ENCODE results near the gene ANK2.

DNA sequence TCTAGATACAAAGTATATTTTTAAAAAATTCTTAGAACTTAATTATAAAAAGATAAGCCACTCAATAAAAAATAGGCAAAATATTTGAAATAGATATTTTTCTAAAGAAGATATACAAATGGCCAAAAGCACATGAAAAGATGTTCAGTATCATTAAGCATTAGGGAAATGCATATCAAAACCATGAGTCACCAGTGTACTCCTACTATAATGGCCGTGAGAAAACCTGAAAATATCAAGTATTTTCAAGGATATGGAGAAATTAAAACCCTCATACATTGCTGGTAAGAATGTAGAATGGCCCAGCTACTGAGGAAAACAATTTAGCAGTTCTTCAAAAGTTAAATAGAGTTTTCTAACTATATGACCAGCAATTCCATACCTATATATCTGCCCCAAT is 374.2 kb downstream of the ANK2 start:
- no peak for TF ChIP-seq EZH2phosphoT487 (IDR thresholded peaks at IDR 0.05; ENCODE audit: insufficient read depth, low read depth)
- TF ChIP-seq EZH2 (IDR thresholded peaks at IDR 0.05; ENCODE audit: insufficient read depth, poor library complexity, severe bottlenecking), result no peak

All from GM23248 (cell line).